WTC11 (cell line): ENCODE data around the gene NAA50. TPM values are rescaled to one million over a fixed set of nuclear protein-coding genes. Genes with fewer than 3 reads are reported as not detected.

Experiments used
- ATAC-seq: fragments of 200-7000 bp; cut with Tn5 transposase; 2 replicates; pipeline ENCODE4 v1.10.0; 2021; ENCODE audit warnings: mild to moderate bottlenecking, moderate library complexity
- CTCF ChIA-PET: fragments of 300-600 bp; sonication (Branson Sonifier 250); formaldehyde crosslinking; loops from one replicate; lab custom pipeline; 2021; ENCODE audit warnings: antibody characterized with exemption; lab: Charles Lee
- POLR2A ChIA-PET: fragments of 350-600 bp; sonication (Branson Sonifier 250); formaldehyde crosslinking; loops from one replicate; lab custom pipeline; 2021; ENCODE audit warnings: antibody characterized with exemption; lab: Charles Lee
- DNase-seq: peaks from one replicate; pipeline ENCODE4 v3.0.0; 2021; ENCODE audit warnings: low spot score
- H3K27ac Mint-ChIP-seq: 2 replicates; pipeline ENCODE4 v1.8.0; 2021; ENCODE audit warnings: mixed read lengths
- H3K27me3 Mint-ChIP-seq: 2 replicates; pipeline ENCODE4 v1.8.0; 2021; ENCODE audit warnings: low read depth, mild to moderate bottlenecking, moderate library complexity, mixed read lengths
- H3K36me3 Mint-ChIP-seq: 2 replicates; pipeline ENCODE4 v1.8.0; 2021; ENCODE audit warnings: mixed read lengths
- H3K4me1 Mint-ChIP-seq: 2 replicates; pipeline ENCODE4 v1.8.0; 2022; ENCODE audit warnings: mixed read lengths
- H3K4me3 Mint-ChIP-seq: 2 replicates; pipeline ENCODE4 v1.8.0; 2021; ENCODE audit warnings: mild to moderate bottlenecking, moderate library complexity, mixed read lengths
- H3K9me3 Mint-ChIP-seq: 2 replicates; pipeline ENCODE4 v1.8.0; 2021; ENCODE audit warnings: mixed read lengths
- ATF2 ChIP-seq: sonication (generic); formaldehyde crosslinking; IDR thresholded peaks from 2 replicates; pipeline ENCODE4 v1.8.1; 2022; ENCODE audit warnings: low read depth, missing genetic modification reagents, borderline replicate concordance
- ETV6 ChIP-seq: sonication (generic); formaldehyde crosslinking; IDR thresholded peaks from 2 replicates; pipeline ENCODE4 v1.8.1; 2022; ENCODE audit warnings: mild to moderate bottlenecking, missing genetic modification reagents
- IRF2 ChIP-seq: sonication (generic); formaldehyde crosslinking; IDR thresholded peaks from 2 replicates; pipeline ENCODE4 v1.8.0; 2022; ENCODE audit warnings: low read depth, missing genetic modification reagents, borderline replicate concordance
- JAZF1 ChIP-seq: fragments of 250-450 bp; sonication (Bioruptor Pico); IDR thresholded peaks from 2 replicates; pipeline ENCODE4 v1.9.0; 2021; ENCODE audit warnings: moderate library complexity, mild to moderate bottlenecking, inconsistent platforms
- MAX ChIP-seq: sonication (generic); formaldehyde crosslinking; IDR thresholded peaks from 2 replicates; pipeline ENCODE4 v1.8.0; 2022; ENCODE audit warnings: mild to moderate bottlenecking, missing genetic modification reagents
- PREB ChIP-seq: sonication (generic); formaldehyde crosslinking; IDR thresholded peaks from 2 replicates; pipeline ENCODE4 v1.8.1; 2022; ENCODE audit warnings: mild to moderate bottlenecking, missing genetic modification reagents, moderate library complexity, borderline replicate concordance
- PRRX2 ChIP-seq: fragments of 250-450 bp; sonication (Bioruptor Pico); IDR thresholded peaks from 2 replicates; pipeline ENCODE4 v1.8.0; 2021; ENCODE audit warnings: mild to moderate bottlenecking
- SOX15 ChIP-seq: fragments of 250-450 bp; sonication (Bioruptor Pico); IDR thresholded peaks from 2 replicates; pipeline ENCODE4 v1.9.0; 2021; ENCODE audit warnings: mild to moderate bottlenecking
- TEAD4 ChIP-seq: sonication (generic); formaldehyde crosslinking; IDR thresholded peaks from 2 replicates; pipeline ENCODE4 v1.8.0; 2022; ENCODE audit warnings: mild to moderate bottlenecking, missing genetic modification reagents
- ZNF121 ChIP-seq: sonication (generic); formaldehyde crosslinking; IDR thresholded peaks from 2 replicates; pipeline ENCODE4 v1.8.0; 2023; ENCODE audit warnings: missing genetic modification reagents
- ZNF416 ChIP-seq: fragments of 250-450 bp; sonication (Bioruptor Pico); IDR thresholded peaks from 2 replicates; pipeline ENCODE4 v1.9.0; 2021; ENCODE audit warnings: mild to moderate bottlenecking, inconsistent platforms
- total RNA-seq: library from RNA; stranded (reverse); gene quantifications from 3 replicates; pipeline ENCODE4 v1.2.3, GENCODE V29; 2021
- TF ChIP-seq, protein P1 (sequence below): sonication (generic); formaldehyde crosslinking; conservative IDR thresholded peaks from 2 replicates; pipeline ENCODE4 v1.8.1; 2022; ENCODE audit warnings: mild to moderate bottlenecking, missing genetic modification reagents
- TF ChIP-seq, protein P2 (sequence below): sonication (generic); formaldehyde crosslinking; conservative IDR thresholded peaks from 2 replicates; pipeline ENCODE4 v1.8.1; 2023; ENCODE audit warnings: mild to moderate bottlenecking, low read depth, missing genetic modification reagents, moderate library complexity
- TF ChIP-seq, protein P3 (sequence below): sonication (generic); formaldehyde crosslinking; IDR thresholded peaks from 2 replicates; pipeline ENCODE4 v1.8.1; 2023; ENCODE audit warnings: mild to moderate bottlenecking, missing genetic modification reagents
- TF ChIP-seq, protein P4 (sequence below): sonication (generic); formaldehyde crosslinking; IDR thresholded peaks from 2 replicates; pipeline ENCODE4 v1.8.0; 2023; ENCODE audit warnings: mild to moderate bottlenecking, missing genetic modification reagents

The NAA50 gene
- total RNA-seq, 1 experiment from 2014 or later, result 193 TPM

DNA sequence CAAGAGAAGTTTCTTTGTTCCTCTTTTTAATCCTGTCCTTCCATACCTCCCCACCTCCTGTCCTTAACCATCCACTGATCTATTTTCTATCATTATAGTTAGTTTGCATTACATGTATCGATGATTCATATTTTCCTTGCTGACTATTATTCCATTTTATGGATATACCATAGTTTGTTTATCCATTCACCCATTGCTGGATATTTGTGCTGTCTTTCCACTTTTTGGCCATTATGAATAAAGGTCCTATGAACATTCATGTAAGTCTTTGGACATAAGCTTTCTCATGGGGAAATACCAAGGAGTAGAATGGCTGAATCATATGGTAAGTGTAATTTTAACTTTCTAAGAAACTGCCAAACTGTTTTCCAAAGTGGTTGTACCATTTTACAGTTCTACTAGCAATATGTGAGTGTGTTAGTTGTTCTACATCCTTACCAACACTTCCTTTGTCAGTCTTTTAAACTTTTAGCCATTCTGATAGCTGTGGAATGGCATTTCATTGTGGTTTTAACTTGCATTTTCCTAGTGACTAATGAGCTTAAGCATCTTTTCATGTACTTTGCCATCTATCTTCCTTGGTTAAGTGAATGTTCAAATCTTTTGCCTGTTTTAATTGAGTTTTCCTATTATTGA lies 12.5 kb upstream of the NAA50 start (continued):
- no peak for TF ChIP-seq PREB (CRISPR knock-in tag)

DNA sequence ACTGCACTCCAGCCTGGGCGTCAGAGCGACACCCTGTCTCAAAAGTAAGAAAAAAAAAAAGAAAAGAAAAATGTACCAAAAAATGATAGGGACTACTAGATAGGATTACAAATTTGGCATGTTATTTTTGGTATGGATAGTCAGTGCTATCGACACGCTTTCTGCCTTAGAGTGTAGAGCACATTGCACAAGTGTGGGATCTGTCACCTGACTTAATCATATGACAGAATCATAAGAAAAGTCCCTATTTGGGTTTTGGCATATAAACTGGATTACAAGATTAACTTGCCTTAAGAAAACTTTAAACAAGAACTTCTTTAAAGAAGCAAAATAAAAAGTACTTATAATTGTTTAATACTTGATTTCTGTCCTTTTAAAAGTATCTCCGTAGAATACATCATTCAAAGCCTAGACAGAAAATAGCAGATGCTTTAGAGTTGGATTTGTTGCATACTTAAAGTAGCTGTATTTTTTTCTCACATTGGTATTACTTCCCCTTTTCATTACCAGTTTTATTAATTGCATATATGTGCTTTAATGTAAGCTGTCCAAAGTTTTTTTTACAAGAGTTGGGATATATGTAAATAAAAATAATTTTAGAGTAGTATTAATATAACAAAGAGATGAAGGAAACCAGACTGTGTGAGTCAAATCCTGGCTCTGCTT lies 8.6 kb upstream of the NAA50 start:
- H3K36me3 Mint-ChIP-seq, result peaks cover 9% of the 10 kb centered on the region
- POLR2A ChIA-PET, result no interaction called here
- H3K4me3 Mint-ChIP-seq, result no peak overlapping the region
- no peaks in the 10 kb centered on the region for H3K27me3 Mint-ChIP-seq
- ATAC-seq, result no peak
- peaks cover 15% of the 10 kb centered on the region for H3K9me3 Mint-ChIP-seq
- CTCF ChIA-PET, result interaction anchor here (1.0 kb wide), 1 partner anchor 9 kb away, joined by 3 read pairs; no protein-coding TSS in a partner anchor
- DNase-seq, result no peak
- peaks cover 12% of the 10 kb centered on the region for H3K4me1 Mint-ChIP-seq
- TF ChIP-seq ATF2 (CRISPR knock-in tag) (no peak), IRF2 (no peak), ZNF121 (CRISPR knock-in tag) (no peak), PRRX2 (CRISPR knock-in tag) (no peak), SOX15 (no peak), JAZF1 (CRISPR knock-in tag) (no peak), ZNF416 (CRISPR knock-in tag) (no peak), TEAD4 (no peak), MAX (CRISPR knock-in tag) (no peak), ETV6 (CRISPR knock-in tag) (no peak)
- TF ChIP-seq, protein P1, sequence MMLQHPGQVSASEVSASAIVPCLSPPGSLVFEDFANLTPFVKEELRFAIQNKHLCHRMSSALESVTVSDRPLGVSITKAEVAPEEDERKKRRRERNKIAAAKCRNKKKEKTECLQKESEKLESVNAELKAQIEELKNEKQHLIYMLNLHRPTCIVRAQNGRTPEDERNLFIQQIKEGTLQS (CRISPR knock-in tag), result no peak
- TF ChIP-seq, protein P2, sequence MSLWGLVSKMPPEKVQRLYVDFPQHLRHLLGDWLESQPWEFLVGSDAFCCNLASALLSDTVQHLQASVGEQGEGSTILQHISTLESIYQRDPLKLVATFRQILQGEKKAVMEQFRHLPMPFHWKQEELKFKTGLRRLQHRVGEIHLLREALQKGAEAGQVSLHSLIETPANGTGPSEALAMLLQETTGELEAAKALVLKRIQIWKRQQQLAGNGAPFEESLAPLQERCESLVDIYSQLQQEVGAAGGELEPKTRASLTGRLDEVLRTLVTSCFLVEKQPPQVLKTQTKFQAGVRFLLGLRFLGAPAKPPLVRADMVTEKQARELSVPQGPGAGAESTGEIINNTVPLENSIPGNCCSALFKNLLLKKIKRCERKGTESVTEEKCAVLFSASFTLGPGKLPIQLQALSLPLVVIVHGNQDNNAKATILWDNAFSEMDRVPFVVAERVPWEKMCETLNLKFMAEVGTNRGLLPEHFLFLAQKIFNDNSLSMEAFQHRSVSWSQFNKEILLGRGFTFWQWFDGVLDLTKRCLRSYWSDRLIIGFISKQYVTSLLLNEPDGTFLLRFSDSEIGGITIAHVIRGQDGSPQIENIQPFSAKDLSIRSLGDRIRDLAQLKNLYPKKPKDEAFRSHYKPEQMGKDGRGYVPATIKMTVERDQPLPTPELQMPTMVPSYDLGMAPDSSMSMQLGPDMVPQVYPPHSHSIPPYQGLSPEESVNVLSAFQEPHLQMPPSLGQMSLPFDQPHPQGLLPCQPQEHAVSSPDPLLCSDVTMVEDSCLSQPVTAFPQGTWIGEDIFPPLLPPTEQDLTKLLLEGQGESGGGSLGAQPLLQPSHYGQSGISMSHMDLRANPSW, result no peak
- TF ChIP-seq, protein P3, sequence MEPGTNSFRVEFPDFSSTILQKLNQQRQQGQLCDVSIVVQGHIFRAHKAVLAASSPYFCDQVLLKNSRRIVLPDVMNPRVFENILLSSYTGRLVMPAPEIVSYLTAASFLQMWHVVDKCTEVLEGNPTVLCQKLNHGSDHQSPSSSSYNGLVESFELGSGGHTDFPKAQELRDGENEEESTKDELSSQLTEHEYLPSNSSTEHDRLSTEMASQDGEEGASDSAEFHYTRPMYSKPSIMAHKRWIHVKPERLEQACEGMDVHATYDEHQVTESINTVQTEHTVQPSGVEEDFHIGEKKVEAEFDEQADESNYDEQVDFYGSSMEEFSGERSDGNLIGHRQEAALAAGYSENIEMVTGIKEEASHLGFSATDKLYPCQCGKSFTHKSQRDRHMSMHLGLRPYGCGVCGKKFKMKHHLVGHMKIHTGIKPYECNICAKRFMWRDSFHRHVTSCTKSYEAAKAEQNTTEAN (CRISPR knock-in tag), result no peak
- TF ChIP-seq, protein P4, sequence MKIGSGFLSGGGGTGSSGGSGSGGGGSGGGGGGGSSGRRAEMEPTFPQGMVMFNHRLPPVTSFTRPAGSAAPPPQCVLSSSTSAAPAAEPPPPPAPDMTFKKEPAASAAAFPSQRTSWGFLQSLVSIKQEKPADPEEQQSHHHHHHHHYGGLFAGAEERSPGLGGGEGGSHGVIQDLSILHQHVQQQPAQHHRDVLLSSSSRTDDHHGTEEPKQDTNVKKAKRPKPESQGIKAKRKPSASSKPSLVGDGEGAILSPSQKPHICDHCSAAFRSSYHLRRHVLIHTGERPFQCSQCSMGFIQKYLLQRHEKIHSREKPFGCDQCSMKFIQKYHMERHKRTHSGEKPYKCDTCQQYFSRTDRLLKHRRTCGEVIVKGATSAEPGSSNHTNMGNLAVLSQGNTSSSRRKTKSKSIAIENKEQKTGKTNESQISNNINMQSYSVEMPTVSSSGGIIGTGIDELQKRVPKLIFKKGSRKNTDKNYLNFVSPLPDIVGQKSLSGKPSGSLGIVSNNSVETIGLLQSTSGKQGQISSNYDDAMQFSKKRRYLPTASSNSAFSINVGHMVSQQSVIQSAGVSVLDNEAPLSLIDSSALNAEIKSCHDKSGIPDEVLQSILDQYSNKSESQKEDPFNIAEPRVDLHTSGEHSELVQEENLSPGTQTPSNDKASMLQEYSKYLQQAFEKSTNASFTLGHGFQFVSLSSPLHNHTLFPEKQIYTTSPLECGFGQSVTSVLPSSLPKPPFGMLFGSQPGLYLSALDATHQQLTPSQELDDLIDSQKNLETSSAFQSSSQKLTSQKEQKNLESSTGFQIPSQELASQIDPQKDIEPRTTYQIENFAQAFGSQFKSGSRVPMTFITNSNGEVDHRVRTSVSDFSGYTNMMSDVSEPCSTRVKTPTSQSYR (CRISPR knock-in tag), result no peak
- no peak overlapping the region for H3K27ac Mint-ChIP-seq
